OCI-LY7 (cell line): ENCODE data around the gene KCNN1.

Experiments used
- CTCF ChIP-seq: fragments of 200-600 bp; sonication (generic); conservative IDR thresholded peaks from 2 replicates; pipeline ENCODE4 v1.5.1; 2014; ENCODE audit warnings: mild to moderate bottlenecking, antibody characterized with exemption, low read length, moderate library complexity, mixed read lengths
- EZH2phosphoT487 ChIP-seq: fragments of 200-600 bp; sonication (generic); IDR thresholded peaks from 2 replicates; pipeline ENCODE4 v1.6.1; 2018; ENCODE audit warnings: low read depth, borderline replicate concordance, mild to moderate bottlenecking, mixed run types, antibody characterized with exemption, low read length, moderate library complexity, mixed read lengths

- no peak for TF ChIP-seq EZH2phosphoT487
- TF ChIP-seq CTCF: no peak
These were observed 10.6 kb downstream of the KCNN1 start for GRCh38 chr19:17977488-17977887.
